Measurements from ENCODE around the gene TARS2.

DNA sequence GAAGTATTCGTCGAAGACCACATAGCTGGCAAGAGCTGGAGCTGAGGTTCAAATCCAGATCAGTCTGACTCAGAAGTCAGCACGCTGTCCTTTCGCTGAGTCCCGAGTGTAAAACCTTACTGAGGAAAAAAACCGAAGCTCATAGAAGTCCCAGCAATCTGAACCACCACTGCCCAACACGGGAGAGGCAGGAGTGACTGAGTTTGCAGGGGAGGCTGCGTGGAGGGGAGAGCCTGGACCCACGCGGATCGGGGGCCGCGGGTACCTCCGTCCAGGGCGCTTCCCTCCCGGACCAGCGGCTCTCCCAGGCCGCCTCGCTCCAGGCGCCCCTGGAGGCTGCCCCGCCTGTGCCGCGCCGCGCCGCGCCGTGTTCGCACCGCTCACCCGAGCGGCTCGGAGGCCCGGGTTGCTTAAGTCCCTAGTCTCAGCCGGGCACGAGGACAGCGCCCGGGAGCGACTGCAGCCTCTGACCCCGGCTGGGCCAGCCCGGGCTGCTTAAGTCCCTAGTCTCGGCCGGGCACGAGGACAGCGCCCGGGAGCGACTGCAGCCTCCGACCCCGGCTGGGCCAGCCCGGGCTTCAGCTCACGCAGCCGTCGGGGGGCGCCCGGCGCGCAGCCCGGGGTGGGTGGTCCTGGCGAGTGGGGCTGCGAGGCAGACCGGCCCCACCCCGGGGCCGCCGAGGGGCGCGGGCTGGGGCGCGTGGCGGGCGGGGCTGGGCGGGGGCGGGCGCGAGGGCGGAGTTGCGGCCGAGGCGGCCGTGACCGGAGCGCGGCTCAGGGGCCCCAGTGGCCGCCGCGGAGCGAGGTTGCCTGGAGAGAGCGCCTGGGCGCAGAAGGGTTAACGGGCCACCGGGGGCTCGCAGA lies 61.6 kb downstream of the TARS2 start, which contains the start of gene ADAMTSL4:
- TF ChIP-seq, protein P1, sequence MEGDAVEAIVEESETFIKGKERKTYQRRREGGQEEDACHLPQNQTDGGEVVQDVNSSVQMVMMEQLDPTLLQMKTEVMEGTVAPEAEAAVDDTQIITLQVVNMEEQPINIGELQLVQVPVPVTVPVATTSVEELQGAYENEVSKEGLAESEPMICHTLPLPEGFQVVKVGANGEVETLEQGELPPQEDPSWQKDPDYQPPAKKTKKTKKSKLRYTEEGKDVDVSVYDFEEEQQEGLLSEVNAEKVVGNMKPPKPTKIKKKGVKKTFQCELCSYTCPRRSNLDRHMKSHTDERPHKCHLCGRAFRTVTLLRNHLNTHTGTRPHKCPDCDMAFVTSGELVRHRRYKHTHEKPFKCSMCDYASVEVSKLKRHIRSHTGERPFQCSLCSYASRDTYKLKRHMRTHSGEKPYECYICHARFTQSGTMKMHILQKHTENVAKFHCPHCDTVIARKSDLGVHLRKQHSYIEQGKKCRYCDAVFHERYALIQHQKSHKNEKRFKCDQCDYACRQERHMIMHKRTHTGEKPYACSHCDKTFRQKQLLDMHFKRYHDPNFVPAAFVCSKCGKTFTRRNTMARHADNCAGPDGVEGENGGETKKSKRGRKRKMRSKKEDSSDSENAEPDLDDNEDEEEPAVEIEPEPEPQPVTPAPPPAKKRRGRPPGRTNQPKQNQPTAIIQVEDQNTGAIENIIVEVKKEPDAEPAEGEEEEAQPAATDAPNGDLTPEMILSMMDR (IDR thresholded peaks at IDR 0.05), result peak; percentile 33
- peak; percentile 56 for TF ChIP-seq EZH2 (IDR thresholded peaks at IDR 0.05)

All from neural progenitor cell (in vitro differentiated cells).